ENCODE results near the gene MARF1. TPM values are rescaled to one million over a fixed set of nuclear protein-coding genes. Genes with fewer than 3 reads are reported as not detected.

The MARF1 gene
- total RNA-seq, 1 experiment from 2014 or later = 68.1 TPM

DNA sequence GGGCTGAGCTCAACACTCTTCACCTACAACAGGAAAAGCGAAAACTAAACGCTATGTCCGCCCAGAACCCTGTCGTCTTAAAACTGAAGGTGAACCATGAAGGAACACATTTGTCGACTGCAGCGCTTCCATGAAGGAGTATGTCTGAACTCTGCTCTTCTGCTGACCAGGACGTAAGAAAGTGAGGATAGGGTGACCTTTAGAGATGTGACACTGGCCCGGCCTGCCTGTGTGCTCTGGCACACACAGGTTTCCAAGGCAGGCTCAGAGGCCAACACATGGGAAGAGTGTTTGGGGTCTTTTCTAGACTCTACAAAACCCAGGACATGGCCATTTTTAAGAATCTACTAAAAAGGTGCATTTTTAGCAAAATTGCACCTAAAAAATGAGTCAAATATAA is 21.1 kb downstream of the MARF1 start:
- no peaks in the 10 kb centered on the region for H3K27me3 ChIP-seq (ENCODE audit: insufficient read depth, low read depth)
- BruUV-seq (replicated peaks) = no TSS peak
- H3K4me2 ChIP-seq = no peak overlapping the region
- TF ChIP-seq, protein P1, sequence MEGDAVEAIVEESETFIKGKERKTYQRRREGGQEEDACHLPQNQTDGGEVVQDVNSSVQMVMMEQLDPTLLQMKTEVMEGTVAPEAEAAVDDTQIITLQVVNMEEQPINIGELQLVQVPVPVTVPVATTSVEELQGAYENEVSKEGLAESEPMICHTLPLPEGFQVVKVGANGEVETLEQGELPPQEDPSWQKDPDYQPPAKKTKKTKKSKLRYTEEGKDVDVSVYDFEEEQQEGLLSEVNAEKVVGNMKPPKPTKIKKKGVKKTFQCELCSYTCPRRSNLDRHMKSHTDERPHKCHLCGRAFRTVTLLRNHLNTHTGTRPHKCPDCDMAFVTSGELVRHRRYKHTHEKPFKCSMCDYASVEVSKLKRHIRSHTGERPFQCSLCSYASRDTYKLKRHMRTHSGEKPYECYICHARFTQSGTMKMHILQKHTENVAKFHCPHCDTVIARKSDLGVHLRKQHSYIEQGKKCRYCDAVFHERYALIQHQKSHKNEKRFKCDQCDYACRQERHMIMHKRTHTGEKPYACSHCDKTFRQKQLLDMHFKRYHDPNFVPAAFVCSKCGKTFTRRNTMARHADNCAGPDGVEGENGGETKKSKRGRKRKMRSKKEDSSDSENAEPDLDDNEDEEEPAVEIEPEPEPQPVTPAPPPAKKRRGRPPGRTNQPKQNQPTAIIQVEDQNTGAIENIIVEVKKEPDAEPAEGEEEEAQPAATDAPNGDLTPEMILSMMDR (conservative IDR thresholded peaks at IDR 0.05) = no peak
- no peak for TF ChIP-seq EZH2 (IDR thresholded peaks at IDR 0.05; ENCODE audit: low read depth)
- H2AFZ ChIP-seq = no peak overlapping the region
- peaks cover 7% of the 10 kb centered on the region; the same call in 1 of the 2 replicates for H3F3A ChIP-seq (ENCODE audit: insufficient read depth, low read depth)
- no peaks in the 10 kb centered on the region for H4K20me1 ChIP-seq (ENCODE audit: insufficient read depth)
- DNase-seq = no peak
- no peaks in the 10 kb centered on the region for H3K79me2 ChIP-seq (ENCODE audit: low read depth)
- H3K9me3 ChIP-seq (ENCODE audit: insufficient read depth, low read depth) = no peaks in the 10 kb centered on the region
- intact Hi-C loops (cut with micrococcal nuclease; ENCODE audit: unreplicated experiment) = no loop called here
- no peaks in the 10 kb centered on the region for H3K9me2 ChIP-seq (ENCODE audit: insufficient read depth)
- no peaks in the 10 kb centered on the region for H3K4me1 ChIP-seq (replicated peaks; ENCODE audit: insufficient read depth)
- POLR2A ChIA-PET (ENCODE audit: unreplicated experiment) = no interaction called here
- CTCF ChIA-PET = interaction anchor here (0.5 kb wide), 1 partner anchor 1087 kb away, joined by 4 read pairs; no protein-coding TSS in a partner anchor
- H3K4me3 ChIP-seq = no peak overlapping the region
- H3K27ac ChIP-seq = no peak overlapping the region
- peaks cover 31% of the 10 kb centered on the region for H3K36me3 ChIP-seq (ENCODE audit: low read depth)

DNA sequence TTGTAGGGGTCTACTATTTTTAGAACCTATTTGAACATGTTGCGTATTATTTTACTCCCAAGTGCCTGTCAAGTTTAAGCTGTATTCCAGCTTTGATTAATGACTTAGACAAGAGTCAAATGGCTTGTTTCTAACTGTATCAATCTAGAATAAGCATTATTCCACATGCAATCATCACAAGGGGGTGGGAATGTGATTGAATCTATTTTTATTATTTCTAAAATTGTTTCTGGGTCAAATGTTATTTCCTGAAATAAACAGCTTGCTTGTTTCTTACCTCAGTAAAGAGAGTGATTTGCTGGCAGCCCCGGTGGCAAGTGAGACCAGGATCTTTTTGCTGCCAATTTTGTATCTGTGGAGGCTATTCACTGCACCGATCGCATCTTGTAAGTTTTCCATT is 21.5 kb downstream of the MARF1 start:
- BruUV-seq (replicated peaks) = no TSS peak
- Histone ChIP-seq H3K79me2 (ENCODE audit: low read depth) (no peaks in the 10 kb centered on the region), H4K20me1 (ENCODE audit: insufficient read depth) (no peaks in the 10 kb centered on the region), H3K4me3 (no peak overlapping the region), H3K9me2 (ENCODE audit: insufficient read depth) (no peaks in the 10 kb centered on the region), H3K27me3 (ENCODE audit: insufficient read depth, low read depth) (no peaks in the 10 kb centered on the region), H2AFZ (no peak overlapping the region), H3F3A (ENCODE audit: insufficient read depth, low read depth) (peaks cover 7% of the 10 kb centered on the region; the same call in 1 of the 2 replicates), H3K27ac (no peak overlapping the region), H3K9me3 (ENCODE audit: insufficient read depth, low read depth) (no peaks in the 10 kb centered on the region), H3K4me2 (no peak overlapping the region), H3K4me1 (replicated peaks; ENCODE audit: insufficient read depth) (no peaks in the 10 kb centered on the region), H3K36me3 (ENCODE audit: low read depth) (peaks cover 36% of the 10 kb centered on the region)
- TF ChIP-seq, protein P1 (conservative IDR thresholded peaks at IDR 0.05) = no peak
- TF ChIP-seq EZH2 (IDR thresholded peaks at IDR 0.05; ENCODE audit: low read depth) = no peak
- ChIA-PET CTCF (no interaction called here), POLR2A (ENCODE audit: unreplicated experiment) (no interaction called here)
- DNase-seq = no peak
- intact Hi-C loops (cut with micrococcal nuclease; ENCODE audit: unreplicated experiment) = no loop called here

DNA sequence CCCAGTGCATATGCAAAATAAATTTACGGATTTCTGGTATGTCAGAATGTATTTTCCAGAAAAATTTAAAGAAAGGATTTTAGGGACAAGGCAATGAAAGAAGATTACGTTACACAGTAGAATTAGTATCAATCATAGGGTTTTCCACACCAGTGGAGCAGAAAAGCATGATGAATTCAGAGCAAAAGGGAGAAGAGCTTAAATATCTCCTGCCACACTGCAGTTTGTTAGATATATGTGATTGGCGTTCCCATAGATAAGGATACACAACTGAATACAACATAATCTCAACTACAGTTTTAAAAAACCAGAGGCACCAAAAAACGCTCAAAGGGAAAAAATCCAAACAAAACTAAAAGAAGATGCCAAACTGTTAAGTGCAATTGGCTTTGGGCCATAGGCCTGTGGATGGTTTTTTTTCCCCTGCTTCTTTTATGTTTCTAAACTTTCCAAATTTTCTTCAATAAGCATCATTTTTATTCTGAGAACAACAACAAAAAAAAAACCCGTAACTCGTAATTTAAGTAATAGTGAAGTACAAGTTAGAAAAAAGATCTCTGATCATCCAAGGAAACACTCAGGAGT is 22.3 kb downstream of the MARF1 start:
- Histone ChIP-seq H3F3A (ENCODE audit: insufficient read depth, low read depth) (peaks cover 10% of the 10 kb centered on the region; the same call in 1 of the 2 replicates), H3K27ac (no peak overlapping the region), H4K20me1 (ENCODE audit: insufficient read depth) (no peaks in the 10 kb centered on the region), H3K4me3 (no peak overlapping the region), H3K9me3 (ENCODE audit: insufficient read depth, low read depth) (no peaks in the 10 kb centered on the region), H3K27me3 (ENCODE audit: insufficient read depth, low read depth) (no peaks in the 10 kb centered on the region), H2AFZ (no peak overlapping the region), H3K36me3 (ENCODE audit: low read depth) (peaks cover 43% of the 10 kb centered on the region), H3K79me2 (ENCODE audit: low read depth) (no peaks in the 10 kb centered on the region), H3K4me2 (no peak overlapping the region), H3K4me1 (replicated peaks; ENCODE audit: insufficient read depth) (no peaks in the 10 kb centered on the region), H3K9me2 (ENCODE audit: insufficient read depth) (no peaks in the 10 kb centered on the region)
- no peak for DNase-seq
- ChIA-PET POLR2A (ENCODE audit: unreplicated experiment) (no interaction called here), CTCF (no interaction called here)
- no TSS peak for BruUV-seq (replicated peaks)
- TF ChIP-seq, protein P1 (conservative IDR thresholded peaks at IDR 0.05) = no peak
- no peak for TF ChIP-seq EZH2 (IDR thresholded peaks at IDR 0.05; ENCODE audit: low read depth)
- intact Hi-C loops (cut with micrococcal nuclease; ENCODE audit: unreplicated experiment) = no loop called here
